ENCODE data around the gene METTL23. TPM values are rescaled to one million over a fixed set of nuclear protein-coding genes. Genes with fewer than 3 reads are reported as not detected.
A peak's percentile ranks its signal among the peaks of the same experiment; 100 is the strongest.

METTL23 gene
- total RNA-seq, 1 donor from 2014 or later: 31.6 TPM

DNA sequence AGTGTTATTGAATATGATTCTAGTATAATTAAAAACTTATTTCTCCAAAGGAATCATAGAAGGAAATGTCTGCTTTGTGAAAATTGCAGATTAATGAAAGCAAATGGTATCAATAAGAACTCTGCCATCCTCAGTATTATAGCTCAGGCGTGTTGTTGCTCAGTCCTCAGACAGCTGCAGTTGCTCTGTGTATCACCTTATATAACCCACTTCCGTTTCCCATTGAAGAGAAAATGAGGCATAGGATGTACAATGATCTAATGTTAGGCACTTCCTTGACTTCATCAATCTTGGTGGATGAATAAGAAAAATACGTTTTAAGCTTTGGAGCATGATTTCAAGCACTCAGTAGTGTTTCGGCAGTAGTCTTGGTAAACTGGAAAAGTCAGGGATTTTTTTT is 25.4 kb downstream of the METTL23 start:
- H3K27ac ChIP-seq: no peak overlapping the region
- H3K36me3 ChIP-seq: peaks cover 50% of the 10 kb centered on the region

DNA sequence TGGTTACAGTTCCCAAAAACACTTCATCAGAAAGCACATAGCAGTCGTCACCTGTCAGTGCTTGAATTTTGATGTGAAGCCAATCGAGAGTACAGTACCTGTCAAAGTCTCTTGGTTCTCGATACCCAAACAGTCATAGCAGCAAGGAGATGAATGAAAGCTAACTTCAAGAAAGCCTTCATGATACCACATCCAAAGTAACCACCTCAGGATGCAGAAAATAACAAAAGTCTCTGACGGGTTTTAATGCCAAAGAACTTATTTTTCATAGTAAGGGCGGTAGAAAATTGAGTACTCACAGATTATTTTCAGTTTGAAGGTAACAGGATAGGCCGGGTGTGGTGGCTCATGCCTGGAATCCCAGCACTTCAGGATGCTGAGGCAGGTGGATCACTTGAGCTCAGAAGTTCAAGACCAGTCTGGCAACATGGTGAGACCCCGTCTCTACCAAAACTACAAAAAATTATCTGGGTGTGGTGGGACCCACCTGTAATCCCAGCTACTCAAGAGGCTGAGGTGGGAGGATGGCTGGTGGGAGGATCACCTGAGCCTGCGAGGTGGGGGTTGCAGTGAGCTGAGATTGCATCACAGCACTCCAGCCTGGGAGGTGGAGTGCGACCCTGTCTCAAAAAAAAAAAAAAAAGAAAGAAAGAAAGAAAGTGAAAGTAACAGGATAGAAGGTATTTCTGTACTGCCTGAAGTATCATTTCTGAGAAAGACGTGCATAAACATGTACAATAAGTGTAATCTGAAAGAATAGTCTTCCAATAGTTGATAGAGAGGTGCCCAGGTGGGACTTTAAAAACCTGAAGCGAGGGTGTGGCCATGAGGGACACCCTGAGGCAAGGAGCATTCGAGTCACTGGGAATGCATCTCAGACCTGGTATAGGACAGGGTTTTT is 26.7 kb downstream of the METTL23 start:
- no peaks in the 10 kb centered on the region for H3K9me3 ChIP-seq
- H3K36me3 ChIP-seq: peaks cover 58% of the 10 kb centered on the region
- no peak overlapping the region for H3K27ac ChIP-seq
- DNase-seq (no peak), ATAC-seq (peak in 1 of 2 donors; percentile 43)
- no peaks in the 10 kb centered on the region for H3K27me3 ChIP-seq (ENCODE audit: low read depth)
- H3K4me1 ChIP-seq: peaks cover 1% of the 10 kb centered on the region
- intact Hi-C loops (cut with DNase I): no loop called here
- TF ChIP-seq, protein P1, sequence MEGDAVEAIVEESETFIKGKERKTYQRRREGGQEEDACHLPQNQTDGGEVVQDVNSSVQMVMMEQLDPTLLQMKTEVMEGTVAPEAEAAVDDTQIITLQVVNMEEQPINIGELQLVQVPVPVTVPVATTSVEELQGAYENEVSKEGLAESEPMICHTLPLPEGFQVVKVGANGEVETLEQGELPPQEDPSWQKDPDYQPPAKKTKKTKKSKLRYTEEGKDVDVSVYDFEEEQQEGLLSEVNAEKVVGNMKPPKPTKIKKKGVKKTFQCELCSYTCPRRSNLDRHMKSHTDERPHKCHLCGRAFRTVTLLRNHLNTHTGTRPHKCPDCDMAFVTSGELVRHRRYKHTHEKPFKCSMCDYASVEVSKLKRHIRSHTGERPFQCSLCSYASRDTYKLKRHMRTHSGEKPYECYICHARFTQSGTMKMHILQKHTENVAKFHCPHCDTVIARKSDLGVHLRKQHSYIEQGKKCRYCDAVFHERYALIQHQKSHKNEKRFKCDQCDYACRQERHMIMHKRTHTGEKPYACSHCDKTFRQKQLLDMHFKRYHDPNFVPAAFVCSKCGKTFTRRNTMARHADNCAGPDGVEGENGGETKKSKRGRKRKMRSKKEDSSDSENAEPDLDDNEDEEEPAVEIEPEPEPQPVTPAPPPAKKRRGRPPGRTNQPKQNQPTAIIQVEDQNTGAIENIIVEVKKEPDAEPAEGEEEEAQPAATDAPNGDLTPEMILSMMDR (IDR thresholded peaks at IDR 0.05): no peak
- H3K4me3 ChIP-seq: no peak overlapping the region

More for the DNA sequence above, 25.4 kb downstream of the METTL23 start:
- H3K9me3 ChIP-seq: no peaks in the 10 kb centered on the region
- H3K4me1 ChIP-seq: peaks cover 4% of the 10 kb centered on the region
- H3K4me3 ChIP-seq: no peak overlapping the region
- intact Hi-C loops (cut with DNase I): no loop called here
- TF ChIP-seq, protein P1 (IDR thresholded peaks at IDR 0.05): no peak
- ATAC-seq (no peak), DNase-seq (no peak)
- no peaks in the 10 kb centered on the region for H3K27me3 ChIP-seq (ENCODE audit: low read depth)

DNA sequence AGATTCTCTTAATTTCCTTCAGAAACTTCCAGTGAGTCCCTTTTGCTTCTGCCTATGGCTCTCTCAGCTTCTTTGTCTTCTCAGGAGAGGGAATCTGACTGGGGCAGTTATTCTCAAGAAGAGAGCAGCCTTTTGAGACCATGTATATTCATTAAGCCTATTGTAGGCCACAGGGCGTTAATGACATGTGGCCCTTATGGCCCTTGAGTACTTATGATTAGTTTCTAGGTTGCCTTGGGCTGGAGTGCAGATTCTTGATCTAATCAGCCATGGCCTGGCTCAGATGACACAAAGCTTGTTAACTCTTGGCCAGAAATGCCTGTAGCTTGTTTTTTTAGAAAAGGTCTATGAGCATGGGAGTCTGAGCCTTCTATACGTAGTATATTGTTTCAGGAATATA is 28.6 kb downstream of the METTL23 start:
- TF ChIP-seq, protein P1 (IDR thresholded peaks at IDR 0.05): no peak
- no peaks in the 10 kb centered on the region for H3K4me1 ChIP-seq
- intact Hi-C loops (cut with DNase I): no loop called here
- peaks cover 50% of the 10 kb centered on the region for H3K36me3 ChIP-seq
- no peak overlapping the region for H3K4me3 ChIP-seq
- H3K9me3 ChIP-seq: no peaks in the 10 kb centered on the region
- DNase-seq (no peak), ATAC-seq (no peak)
- H3K27me3 ChIP-seq (ENCODE audit: low read depth): no peaks in the 10 kb centered on the region
- H3K27ac ChIP-seq: no peak overlapping the region

DNA sequence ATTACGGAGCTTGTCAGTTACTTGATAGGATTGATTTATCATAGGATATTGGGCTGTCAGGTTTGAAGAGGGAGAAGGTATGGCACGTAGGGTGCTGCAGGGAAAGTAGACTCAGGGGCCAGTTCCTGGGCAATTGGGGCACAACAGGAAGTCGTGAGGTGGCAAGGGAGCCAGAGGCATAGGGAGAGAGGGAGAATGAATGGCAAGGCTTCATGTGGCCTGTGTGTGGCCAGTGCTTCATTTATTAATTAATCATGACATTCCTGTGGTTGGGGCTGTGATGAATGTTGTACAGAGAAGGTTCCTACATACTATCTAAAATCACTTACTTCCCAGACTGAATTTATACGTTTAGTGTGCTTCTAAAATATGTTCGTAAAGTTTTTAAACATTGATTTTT is 30.6 kb downstream of the METTL23 start:
- no peaks in the 10 kb centered on the region for H3K9me3 ChIP-seq
- intact Hi-C loops (cut with DNase I): no loop called here
- H3K4me3 ChIP-seq: no peak overlapping the region
- H3K27ac ChIP-seq: no peak overlapping the region
- H3K27me3 ChIP-seq (ENCODE audit: low read depth): no peaks in the 10 kb centered on the region
- TF ChIP-seq, protein P1 (IDR thresholded peaks at IDR 0.05): no peak
- H3K36me3 ChIP-seq: peaks cover 47% of the 10 kb centered on the region
- H3K4me1 ChIP-seq: no peaks in the 10 kb centered on the region
- no peak for DNase-seq
- no peak for ATAC-seq

DNA sequence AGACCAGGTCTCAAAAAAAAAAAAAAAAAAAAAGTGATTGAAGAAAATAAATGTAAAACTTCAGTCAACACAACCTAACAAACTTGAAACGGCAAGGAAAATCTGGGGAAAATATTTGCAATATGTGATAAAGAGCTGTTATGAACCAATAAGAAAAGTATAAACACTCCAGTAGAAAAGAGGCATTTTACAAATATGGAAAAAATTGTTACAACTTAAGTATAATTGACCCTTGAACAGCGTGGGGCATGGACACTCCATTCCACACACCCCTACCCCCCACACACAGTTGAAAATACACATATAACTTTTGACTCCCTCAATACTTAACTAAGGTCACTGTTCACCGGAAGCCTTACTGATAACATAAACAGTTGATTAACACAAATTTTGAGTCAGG is 31.9 kb downstream of the METTL23 start:
- DNase-seq (no peak), ATAC-seq (no peak)
- TF ChIP-seq, protein P1 (IDR thresholded peaks at IDR 0.05): no peak
- no peak overlapping the region for H3K27ac ChIP-seq
- no peak overlapping the region for H3K4me3 ChIP-seq
- peaks cover 41% of the 10 kb centered on the region for H3K36me3 ChIP-seq
- intact Hi-C loops (cut with DNase I): no loop called here
- H3K27me3 ChIP-seq (ENCODE audit: low read depth): no peaks in the 10 kb centered on the region
- H3K9me3 ChIP-seq: no peaks in the 10 kb centered on the region
- no peaks in the 10 kb centered on the region for H3K4me1 ChIP-seq
